CMK (cell line): ENCODE measurements around the gene PTPN3.

ENCODE experiments used
- DNase-seq: peaks from one replicate; pipeline ENCODE4 v3.0.0-alpha.2; 2010; ENCODE audit warnings: low read depth

The PTPN3 gene

GRCh38 chr9:109451311-109452025 lies 46.6 kb downstream of the PTPN3 start:
- no peak for DNase-seq

GRCh38 chr9:109450346-109450745 lies 47.8 kb downstream of the PTPN3 start:
- DNase-seq: no peak

- no peak for DNase-seq
Measured at GRCh38 chr9:109449036-109449798, 48.9 kb downstream of the PTPN3 start.

GRCh38 chr9:109448223-109448622 lies 49.9 kb downstream of the PTPN3 start:
- DNase-seq: no peak

- no peak for DNase-seq
Measured at GRCh38 chr9:109447329-109448076, 50.6 kb downstream of the PTPN3 start.

GRCh38 chr9:109444771-109445320 lies 53.3 kb downstream of the PTPN3 start:
- DNase-seq: no peak

- DNase-seq: no peak
Measured at GRCh38 chr9:109442716-109443115, 55.4 kb downstream of the PTPN3 start.

GRCh38 chr9:109441296-109441695 lies 56.8 kb downstream of the PTPN3 start:
- no peak for DNase-seq

GRCh38 chr9:109440797-109441287 lies 57.3 kb downstream of the PTPN3 start:
- DNase-seq: peak; percentile 31

- DNase-seq: no peak
Measured at GRCh38 chr9:109440117-109440515, 58.0 kb downstream of the PTPN3 start.

- no peak for DNase-seq
Measured at GRCh38 chr9:109439378-109440116, 58.6 kb downstream of the PTPN3 start.

GRCh38 chr9:109437286-109437685 lies 60.8 kb downstream of the PTPN3 start:
- no peak for DNase-seq

GRCh38 chr9:109436071-109436470 lies 62.0 kb downstream of the PTPN3 start:
- no peak for DNase-seq

- DNase-seq: no peak
Measured at GRCh38 chr9:109433476-109433875, 64.6 kb downstream of the PTPN3 start.

GRCh38 chr9:109430231-109430630 lies 67.9 kb downstream of the PTPN3 start:
- DNase-seq: no peak

- no peak for DNase-seq
Measured at GRCh38 chr9:109428854-109429253, 69.3 kb downstream of the PTPN3 start.

GRCh38 chr9:109427886-109428285 lies 70.2 kb downstream of the PTPN3 start:
- DNase-seq: no peak

- DNase-seq: no peak
Measured at GRCh38 chr9:109426626-109427402, 71.3 kb downstream of the PTPN3 start.

GRCh38 chr9:109424618-109425017 lies 73.5 kb downstream of the PTPN3 start:
- no peak for DNase-seq

- no peak for DNase-seq
Measured at GRCh38 chr9:109423877-109424276, 74.2 kb downstream of the PTPN3 start.

- DNase-seq: no peak
Measured at GRCh38 chr9:109422641-109423040, 75.5 kb downstream of the PTPN3 start.
